ENCODE measurements around the gene SLC31A1. TPM values are rescaled to one million over a fixed set of nuclear protein-coding genes. Genes with fewer than 3 reads are reported as not detected.
A peak's percentile ranks its signal among the peaks of the same experiment; 100 is the strongest.

SLC31A1 gene
- total and polyA plus RNA-seq, 2 donors (not counting 3 experiments of a cell fraction or from before 2014, with no cell fraction given), result 13.5 to 22.7 TPM

GRCh38 chr9:113187929-113188595, 33.3 kb upstream of the SLC31A1 start:
- Histone ChIP-seq H3K4me2 (ENCODE audit: insufficient read depth, low read length) (peak overlapping the region; percentile 62), H3K4me3 (replicated peaks in 1 of 3; ENCODE audit: insufficient read depth in 1 of 3, low read depth in 1 of 3, low read length in 3 of 3) (no peak overlapping the region), H2AFZ (ENCODE audit: low read depth, low read length) (peak overlapping the region; percentile 62), H3K9me1 (replicated peaks; ENCODE audit: control insufficient read depth, extremely low read depth, insufficient read depth, low read length) (no peaks in the 10 kb centered on the region), H3K4me1 (ENCODE audit: control insufficient read depth, extremely low read depth, insufficient read depth, low read length) (peaks cover 18% of the 10 kb centered on the region), H3K9me3 (replicated peaks; ENCODE audit: control insufficient read depth, insufficient read depth, low read length) (no peaks in the 10 kb centered on the region), H3K27ac (ENCODE audit: insufficient read depth, low read depth, low read length) (peak overlapping the region; percentile 76), H3K79me2 (ENCODE audit: control insufficient read depth, insufficient read depth, low read length) (no peaks in the 10 kb centered on the region), H4K20me1 (replicated peaks; ENCODE audit: control insufficient read depth, extremely low read depth, insufficient read depth, low read length) (no peaks in the 10 kb centered on the region), H3K9ac (replicated peaks; ENCODE audit: extremely low read depth, insufficient read depth, low read length) (peak overlapping the region; percentile 19), H3K36me3 (ENCODE audit: control insufficient read depth in 2 of 2, extremely low read depth in 1 of 2, insufficient read depth in 2 of 2, low read length in 2 of 2) (peaks cover 11 to 28% of the 10 kb centered on the region in 2 experiments), H3K27me3 (ENCODE audit: control insufficient read depth in 2 of 2, insufficient read depth in 2 of 2, low read length in 2 of 2) (no peaks in the 10 kb centered on the region)
- DNase-seq (ENCODE audit: low read depth, low spot score), result peak; percentile 62
- FAIRE-seq, result peak; percentile 86
- dilution Hi-C loops (cut with MboI; ENCODE audit: extremely low pct_ligation_motif_present, low sequenced_read_pairs), result no loop called here
- ChIA-PET CTCF (interaction anchor here (0.9 to 2.3 kb wide), 4 partner anchors 9 to 33 kb away, joined by 3 to 8 read pairs (median 5); partner anchors contain the start of genes FKBP15 and SLC31A1), POLR2A (interaction anchor here (1.1 kb wide), 1 partner anchor 34 kb away, joined by 3 read pairs; the partner anchor contains the start of genes FKBP15 and SLC31A1)
- intact Hi-C loops (cut with micrococcal nuclease), result no loop called here
- TF ChIP-seq MYC (IDR thresholded peaks at IDR 0.05; ENCODE audit: low read depth, low read length) (no peak), JUN (IDR thresholded peaks at IDR 0.05; ENCODE audit: borderline replicate concordance, insufficient read depth, insufficient read length, low read depth) (peak; percentile 27), FOS (IDR thresholded peaks at IDR 0.05; ENCODE audit: borderline replicate concordance, insufficient read depth, low read length) (peak; percentile 74), POLR2A (IDR thresholded peaks at IDR 0.05; ENCODE audit: low read depth, low read length) (no peak), POLR2AphosphoS5 (IDR thresholded peaks at IDR 0.05; ENCODE audit: insufficient read depth, low read depth, low read length) (peak; percentile 24)
- no TSS peak for BruUV-seq (replicated peaks)

DNA sequence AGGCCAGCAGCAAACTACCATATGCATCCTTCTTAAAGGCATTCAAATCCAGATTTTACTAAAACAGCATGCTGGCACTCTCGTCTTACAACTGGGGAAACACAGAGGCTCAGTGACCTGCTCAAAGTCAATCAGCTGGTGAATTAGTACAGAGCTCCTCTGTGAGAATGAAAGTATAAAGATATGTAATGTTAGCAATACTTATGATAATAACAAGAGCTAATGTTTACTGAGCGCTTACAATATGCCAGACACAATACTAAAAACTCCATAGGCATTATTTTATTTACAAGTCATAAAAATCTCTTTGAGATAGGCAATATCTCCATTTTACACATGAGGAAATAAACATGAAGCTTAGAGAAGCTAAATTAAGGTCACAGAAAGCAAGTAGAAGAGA, 28.9 kb upstream of the SLC31A1 start:
- POLR2A ChIA-PET, result no interaction called here
- Histone ChIP-seq H3K27me3 (ENCODE audit: control insufficient read depth in 2 of 2, insufficient read depth in 2 of 2, low read length in 2 of 2) (no peaks in the 10 kb centered on the region), H3K79me2 (ENCODE audit: control insufficient read depth, insufficient read depth, low read length) (no peaks in the 10 kb centered on the region), H3K9ac (replicated peaks; ENCODE audit: extremely low read depth, insufficient read depth, low read length) (no peak overlapping the region), H3K36me3 (ENCODE audit: control insufficient read depth in 2 of 2, extremely low read depth in 1 of 2, insufficient read depth in 2 of 2, low read length in 2 of 2) (peaks cover 5 to 9% of the 10 kb centered on the region in 2 experiments), H3K9me3 (replicated peaks; ENCODE audit: control insufficient read depth, insufficient read depth, low read length) (no peaks in the 10 kb centered on the region), H2AFZ (ENCODE audit: low read depth, low read length) (no peak overlapping the region), H3K9me1 (replicated peaks; ENCODE audit: control insufficient read depth, extremely low read depth, insufficient read depth, low read length) (no peaks in the 10 kb centered on the region), H3K27ac (ENCODE audit: insufficient read depth, low read depth, low read length) (no peak overlapping the region), H3K4me2 (ENCODE audit: insufficient read depth, low read length) (no peak overlapping the region), H3K4me1 (ENCODE audit: control insufficient read depth, extremely low read depth, insufficient read depth, low read length) (peaks cover 17% of the 10 kb centered on the region), H4K20me1 (replicated peaks; ENCODE audit: control insufficient read depth, extremely low read depth, insufficient read depth, low read length) (no peaks in the 10 kb centered on the region), H3K4me3 (replicated peaks in 1 of 3; ENCODE audit: insufficient read depth in 1 of 3, low read depth in 1 of 3, low read length in 3 of 3) (no peak overlapping the region)
- DNase-seq (ENCODE audit: low read depth, low spot score) (no peak), FAIRE-seq (no peak)
- TF ChIP-seq, protein P1, sequence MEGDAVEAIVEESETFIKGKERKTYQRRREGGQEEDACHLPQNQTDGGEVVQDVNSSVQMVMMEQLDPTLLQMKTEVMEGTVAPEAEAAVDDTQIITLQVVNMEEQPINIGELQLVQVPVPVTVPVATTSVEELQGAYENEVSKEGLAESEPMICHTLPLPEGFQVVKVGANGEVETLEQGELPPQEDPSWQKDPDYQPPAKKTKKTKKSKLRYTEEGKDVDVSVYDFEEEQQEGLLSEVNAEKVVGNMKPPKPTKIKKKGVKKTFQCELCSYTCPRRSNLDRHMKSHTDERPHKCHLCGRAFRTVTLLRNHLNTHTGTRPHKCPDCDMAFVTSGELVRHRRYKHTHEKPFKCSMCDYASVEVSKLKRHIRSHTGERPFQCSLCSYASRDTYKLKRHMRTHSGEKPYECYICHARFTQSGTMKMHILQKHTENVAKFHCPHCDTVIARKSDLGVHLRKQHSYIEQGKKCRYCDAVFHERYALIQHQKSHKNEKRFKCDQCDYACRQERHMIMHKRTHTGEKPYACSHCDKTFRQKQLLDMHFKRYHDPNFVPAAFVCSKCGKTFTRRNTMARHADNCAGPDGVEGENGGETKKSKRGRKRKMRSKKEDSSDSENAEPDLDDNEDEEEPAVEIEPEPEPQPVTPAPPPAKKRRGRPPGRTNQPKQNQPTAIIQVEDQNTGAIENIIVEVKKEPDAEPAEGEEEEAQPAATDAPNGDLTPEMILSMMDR (IDR thresholded peaks at IDR 0.05; ENCODE audit: extremely low read depth in 1 of 2, insufficient read depth in 1 of 2, low read depth in 1 of 2, low read length in 2 of 2), result no peak
- TF ChIP-seq GATA2 (IDR thresholded peaks at IDR 0.05; ENCODE audit: insufficient read depth, insufficient read length, low read depth, low read length), result no peak
- TF ChIP-seq MYC (IDR thresholded peaks at IDR 0.05; ENCODE audit: low read depth, low read length), result no peak
- no peak for TF ChIP-seq POLR2A (IDR thresholded peaks at IDR 0.05; ENCODE audit: low read depth, low read length)
- TF ChIP-seq MAX (IDR thresholded peaks at IDR 0.05; ENCODE audit: insufficient read depth, insufficient read length), result no peak
- no peak for TF ChIP-seq POLR2AphosphoS5 (IDR thresholded peaks at IDR 0.05; ENCODE audit: insufficient read depth, low read depth, low read length)
- TF ChIP-seq FOS (IDR thresholded peaks at IDR 0.05; ENCODE audit: borderline replicate concordance, insufficient read depth, low read length), result no peak
- TF ChIP-seq EZH2 (IDR thresholded peaks at IDR 0.05; ENCODE audit: borderline replicate concordance, low read depth, low read length, severe bottlenecking), result no peak
- TF ChIP-seq JUN (IDR thresholded peaks at IDR 0.05; ENCODE audit: borderline replicate concordance, insufficient read depth, insufficient read length, low read depth), result no peak
- CTCF ChIA-PET, result no interaction called here
- intact Hi-C loops (cut with micrococcal nuclease) (no loop called here), dilution Hi-C loops (cut with MboI; ENCODE audit: extremely low pct_ligation_motif_present, low sequenced_read_pairs) (no loop called here)
- BruUV-seq (replicated peaks), result no TSS peak
